ENCODE measurements around the gene TENM3. TPM values are rescaled to one million over a fixed set of nuclear protein-coding genes. Genes with fewer than 3 reads are reported as not detected.

Gene TENM3
- polyA plus RNA-seq, 1 experiment = 54.9 TPM

GRCh38 chr4:182225257-182225852 is 17.8 kb upstream of the TENM3 start:
- CTCF ChIA-PET = interaction anchor here (0.6 kb wide), 1 partner anchor 646 kb away, joined by 4 read pairs; no protein-coding TSS in a partner anchor
- TF ChIP-seq CTCF (IDR thresholded peaks at IDR 0.05; ENCODE audit: low read depth, low read length) = no peak
- no peak for DNase-seq (ENCODE audit: low read depth, low spot score)
- Histone ChIP-seq H3K9me3 (ENCODE audit: control insufficient read depth, insufficient read depth, low read length) (no peaks in the 10 kb centered on the region), H3K27ac (ENCODE audit: low read depth, low read length) (no peak overlapping the region), H3K4me3 (ENCODE audit: low read depth, low read length) (no peak overlapping the region), H3K27me3 (ENCODE audit: control insufficient read depth, insufficient read depth, low read length) (no peaks in the 10 kb centered on the region)
- POLR2A ChIA-PET = no interaction called here

GRCh38 chr4:182227611-182228010 is 15.6 kb upstream of the TENM3 start:
- H3K4me3 ChIP-seq (ENCODE audit: low read depth, low read length) = no peak overlapping the region
- POLR2A ChIA-PET = no interaction called here
- H3K27me3 ChIP-seq (ENCODE audit: control insufficient read depth, insufficient read depth, low read length) = no peaks in the 10 kb centered on the region
- no peak for TF ChIP-seq CTCF (IDR thresholded peaks at IDR 0.05; ENCODE audit: low read depth, low read length)
- H3K9me3 ChIP-seq (ENCODE audit: control insufficient read depth, insufficient read depth, low read length) = no peaks in the 10 kb centered on the region
- H3K27ac ChIP-seq (ENCODE audit: low read depth, low read length) = no peak overlapping the region
- DNase-seq (ENCODE audit: low read depth, low spot score) = no peak
- CTCF ChIA-PET = no interaction called here

- no peaks in the 10 kb centered on the region for H3K27me3 ChIP-seq (ENCODE audit: control insufficient read depth, insufficient read depth, low read length)
- H3K9me3 ChIP-seq (ENCODE audit: control insufficient read depth, insufficient read depth, low read length) = no peaks in the 10 kb centered on the region
- ChIA-PET CTCF (interaction anchor here (0.7 kb wide), 1 partner anchor 9 kb away, joined by 3 read pairs; no protein-coding TSS in a partner anchor), POLR2A (no interaction called here)
- no peak overlapping the region for H3K27ac ChIP-seq (ENCODE audit: low read depth, low read length)
- no peak overlapping the region for H3K4me3 ChIP-seq (ENCODE audit: low read depth, low read length)
- no peak for TF ChIP-seq CTCF (IDR thresholded peaks at IDR 0.05; ENCODE audit: low read depth, low read length)
- DNase-seq (ENCODE audit: low read depth, low spot score) = no peak
Measured at GRCh38 chr4:182228991-182229577, 14.1 kb upstream of the TENM3 start.

- CTCF ChIA-PET = interaction anchor here (0.7 to 1.0 kb wide), 4 partner anchors 11 to 702 kb away, joined by 3 to 4 read pairs (median 3); no protein-coding TSS in a partner anchor
- POLR2A ChIA-PET = no interaction called here
- Histone ChIP-seq H3K27ac (ENCODE audit: low read depth, low read length) (no peak overlapping the region), H3K4me3 (ENCODE audit: low read depth, low read length) (no peak overlapping the region), H3K9me3 (ENCODE audit: control insufficient read depth, insufficient read depth, low read length) (no peaks in the 10 kb centered on the region), H3K27me3 (ENCODE audit: control insufficient read depth, insufficient read depth, low read length) (no peaks in the 10 kb centered on the region)
- no peak for DNase-seq (ENCODE audit: low read depth, low spot score)
- no peak for TF ChIP-seq CTCF (IDR thresholded peaks at IDR 0.05; ENCODE audit: low read depth, low read length)
Measured at GRCh38 chr4:182230256-182230655, 12.9 kb upstream of the TENM3 start.

- CTCF ChIA-PET = interaction anchor here (0.6 to 1.0 kb wide), 4 partner anchors 16 to 703 kb away, joined by 3 to 4 read pairs (median 3); no protein-coding TSS in a partner anchor
- POLR2A ChIA-PET = interaction anchor here (0.6 kb wide), 1 partner anchor 19 kb away, joined by 3 read pairs; no protein-coding TSS in a partner anchor
- Histone ChIP-seq H3K9me3 (ENCODE audit: control insufficient read depth, insufficient read depth, low read length) (no peaks in the 10 kb centered on the region), H3K4me3 (ENCODE audit: low read depth, low read length) (no peak overlapping the region), H3K27ac (ENCODE audit: low read depth, low read length) (peak overlapping the region; percentile 0), H3K27me3 (ENCODE audit: control insufficient read depth, insufficient read depth, low read length) (no peaks in the 10 kb centered on the region)
- no peak for DNase-seq (ENCODE audit: low read depth, low spot score)
- TF ChIP-seq CTCF (IDR thresholded peaks at IDR 0.05; ENCODE audit: low read depth, low read length) = no peak
Measured at GRCh38 chr4:182231080-182231479, 12.1 kb upstream of the TENM3 start.
